Measurements from ENCODE around the gene INF2. TPM values are rescaled to one million over a fixed set of nuclear protein-coding genes. Genes with fewer than 3 reads are reported as not detected.

INF2 gene
- total and polyA plus RNA-seq, 2 experiments from 2014 or later = 36.7 to 75.5 TPM

DNA sequence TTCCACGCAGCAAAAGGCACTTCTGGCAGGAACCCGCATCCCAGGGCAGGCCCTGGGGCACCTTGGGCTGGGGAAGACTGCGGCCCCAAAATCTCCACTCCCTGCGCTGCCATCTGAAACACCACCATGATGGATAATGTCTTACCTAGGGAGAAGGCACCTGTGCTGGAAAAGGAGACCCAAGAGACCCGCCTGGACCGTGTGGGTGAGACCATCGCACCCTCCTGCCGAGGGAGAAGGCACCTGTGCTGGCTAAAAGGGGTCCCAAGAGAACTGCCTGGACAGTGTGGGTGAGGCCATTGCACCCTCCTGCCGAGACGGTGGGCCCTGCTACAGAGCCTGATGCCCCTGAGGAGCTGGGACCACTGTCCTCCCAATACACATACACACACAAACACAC is 24.8 kb upstream of the INF2 start (continued):
- TF ChIP-seq, protein P1, sequence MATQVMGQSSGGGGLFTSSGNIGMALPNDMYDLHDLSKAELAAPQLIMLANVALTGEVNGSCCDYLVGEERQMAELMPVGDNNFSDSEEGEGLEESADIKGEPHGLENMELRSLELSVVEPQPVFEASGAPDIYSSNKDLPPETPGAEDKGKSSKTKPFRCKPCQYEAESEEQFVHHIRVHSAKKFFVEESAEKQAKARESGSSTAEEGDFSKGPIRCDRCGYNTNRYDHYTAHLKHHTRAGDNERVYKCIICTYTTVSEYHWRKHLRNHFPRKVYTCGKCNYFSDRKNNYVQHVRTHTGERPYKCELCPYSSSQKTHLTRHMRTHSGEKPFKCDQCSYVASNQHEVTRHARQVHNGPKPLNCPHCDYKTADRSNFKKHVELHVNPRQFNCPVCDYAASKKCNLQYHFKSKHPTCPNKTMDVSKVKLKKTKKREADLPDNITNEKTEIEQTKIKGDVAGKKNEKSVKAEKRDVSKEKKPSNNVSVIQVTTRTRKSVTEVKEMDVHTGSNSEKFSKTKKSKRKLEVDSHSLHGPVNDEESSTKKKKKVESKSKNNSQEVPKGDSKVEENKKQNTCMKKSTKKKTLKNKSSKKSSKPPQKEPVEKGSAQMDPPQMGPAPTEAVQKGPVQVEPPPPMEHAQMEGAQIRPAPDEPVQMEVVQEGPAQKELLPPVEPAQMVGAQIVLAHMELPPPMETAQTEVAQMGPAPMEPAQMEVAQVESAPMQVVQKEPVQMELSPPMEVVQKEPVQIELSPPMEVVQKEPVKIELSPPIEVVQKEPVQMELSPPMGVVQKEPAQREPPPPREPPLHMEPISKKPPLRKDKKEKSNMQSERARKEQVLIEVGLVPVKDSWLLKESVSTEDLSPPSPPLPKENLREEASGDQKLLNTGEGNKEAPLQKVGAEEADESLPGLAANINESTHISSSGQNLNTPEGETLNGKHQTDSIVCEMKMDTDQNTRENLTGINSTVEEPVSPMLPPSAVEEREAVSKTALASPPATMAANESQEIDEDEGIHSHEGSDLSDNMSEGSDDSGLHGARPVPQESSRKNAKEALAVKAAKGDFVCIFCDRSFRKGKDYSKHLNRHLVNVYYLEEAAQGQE (IDR thresholded peaks at IDR 0.05; ENCODE audit: unreplicated experiment) = no peak

DNA sequence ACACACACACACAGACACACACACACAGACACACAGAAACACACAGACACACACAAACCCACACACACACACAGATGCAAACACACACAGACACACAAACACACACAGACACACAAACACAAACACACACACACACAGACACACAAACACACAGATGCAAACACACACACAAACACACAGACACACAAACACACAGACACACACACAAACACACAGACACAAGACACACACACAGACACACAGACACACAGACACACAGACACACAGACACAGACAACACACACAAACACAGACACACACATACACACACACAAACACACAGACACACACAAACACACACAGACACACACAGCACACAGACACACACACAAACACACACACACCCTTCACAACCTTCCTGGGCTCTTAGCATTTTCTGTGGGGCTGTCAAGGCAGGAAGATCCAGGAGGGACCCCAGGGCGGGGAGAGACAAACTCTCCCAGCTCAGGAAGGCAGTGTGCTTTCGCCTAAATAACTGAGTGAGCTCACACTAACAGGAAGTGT is 24.2 kb upstream of the INF2 start:
- no peaks in the 10 kb centered on the region for H3K9me2 ChIP-seq (ENCODE audit: insufficient read depth)
- H3K27ac Mint-ChIP-seq = peak overlapping the region; percentile 28
- peak overlapping the region; percentile 63; the same call in 1 of the 2 replicates for H2AFZ ChIP-seq
- H3K9me3 Mint-ChIP-seq = peaks cover 6% of the 10 kb centered on the region; the same call in 1 of the 3 replicates
- no peaks in the 10 kb centered on the region for H4K20me1 ChIP-seq (replicated peaks; ENCODE audit: insufficient read depth)
- ATAC-seq (no peak; the same call in 2 of the 3 replicates), DNase-seq (ENCODE audit: low spot score) (no peak)
- no peaks in the 10 kb centered on the region for H3K36me3 ChIP-seq (ENCODE audit: insufficient read depth)
- H3K36me3 Mint-ChIP-seq (ENCODE audit: low read depth) = no peaks in the 10 kb centered on the region; the same call in 2 of the 3 replicates
- peaks cover 10% of the 10 kb centered on the region for H3K4me1 ChIP-seq (ENCODE audit: insufficient read depth)
- H3K27me3 Mint-ChIP-seq (ENCODE audit: insufficient read depth, low read depth, poor library complexity) = peaks cover 12% of the 10 kb centered on the region
- H3K4me1 Mint-ChIP-seq = peaks cover 12% of the 10 kb centered on the region
- no peak overlapping the region for H3K4me3 Mint-ChIP-seq
- no peaks in the 10 kb centered on the region for H3K27me3 ChIP-seq (ENCODE audit: insufficient read depth)
- H3F3A ChIP-seq (replicated peaks; ENCODE audit: low read depth) = no peaks in the 10 kb centered on the region
- H3K79me2 ChIP-seq (replicated peaks; ENCODE audit: insufficient read depth) = no peaks in the 10 kb centered on the region
- H3K4me3 ChIP-seq = no peak overlapping the region
- no peak overlapping the region for H3K4me2 ChIP-seq
- H3K27ac ChIP-seq (ENCODE audit: low read depth) = no peak overlapping the region
- TF ChIP-seq, protein P2, sequence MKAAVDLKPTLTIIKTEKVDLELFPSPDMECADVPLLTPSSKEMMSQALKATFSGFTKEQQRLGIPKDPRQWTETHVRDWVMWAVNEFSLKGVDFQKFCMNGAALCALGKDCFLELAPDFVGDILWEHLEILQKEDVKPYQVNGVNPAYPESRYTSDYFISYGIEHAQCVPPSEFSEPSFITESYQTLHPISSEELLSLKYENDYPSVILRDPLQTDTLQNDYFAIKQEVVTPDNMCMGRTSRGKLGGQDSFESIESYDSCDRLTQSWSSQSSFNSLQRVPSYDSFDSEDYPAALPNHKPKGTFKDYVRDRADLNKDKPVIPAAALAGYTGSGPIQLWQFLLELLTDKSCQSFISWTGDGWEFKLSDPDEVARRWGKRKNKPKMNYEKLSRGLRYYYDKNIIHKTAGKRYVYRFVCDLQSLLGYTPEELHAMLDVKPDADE (IDR thresholded peaks at IDR 0.05) = no peak
- TF ChIP-seq POLR2AphosphoS5 (IDR thresholded peaks at IDR 0.05; ENCODE audit: low read depth) (no peak), ZNF331 (CRISPR knock-in tag; IDR thresholded peaks at IDR 0.05; ENCODE audit: low read depth) (no peak), CREB1 (CRISPR knock-in tag; IDR thresholded peaks at IDR 0.05; ENCODE audit: low read depth) (no peak), ZNF114 (CRISPR knock-in tag; IDR thresholded peaks at IDR 0.05) (no peak), STAT1 (IDR thresholded peaks at IDR 0.05; ENCODE audit: unreplicated experiment) (no peak), NANOG (IDR thresholded peaks at IDR 0.05; ENCODE audit: borderline replicate concordance) (no peak), EZH2phosphoT487 (IDR thresholded peaks at IDR 0.05; ENCODE audit: unreplicated experiment) (no peak)
- TF ChIP-seq, protein P3, sequence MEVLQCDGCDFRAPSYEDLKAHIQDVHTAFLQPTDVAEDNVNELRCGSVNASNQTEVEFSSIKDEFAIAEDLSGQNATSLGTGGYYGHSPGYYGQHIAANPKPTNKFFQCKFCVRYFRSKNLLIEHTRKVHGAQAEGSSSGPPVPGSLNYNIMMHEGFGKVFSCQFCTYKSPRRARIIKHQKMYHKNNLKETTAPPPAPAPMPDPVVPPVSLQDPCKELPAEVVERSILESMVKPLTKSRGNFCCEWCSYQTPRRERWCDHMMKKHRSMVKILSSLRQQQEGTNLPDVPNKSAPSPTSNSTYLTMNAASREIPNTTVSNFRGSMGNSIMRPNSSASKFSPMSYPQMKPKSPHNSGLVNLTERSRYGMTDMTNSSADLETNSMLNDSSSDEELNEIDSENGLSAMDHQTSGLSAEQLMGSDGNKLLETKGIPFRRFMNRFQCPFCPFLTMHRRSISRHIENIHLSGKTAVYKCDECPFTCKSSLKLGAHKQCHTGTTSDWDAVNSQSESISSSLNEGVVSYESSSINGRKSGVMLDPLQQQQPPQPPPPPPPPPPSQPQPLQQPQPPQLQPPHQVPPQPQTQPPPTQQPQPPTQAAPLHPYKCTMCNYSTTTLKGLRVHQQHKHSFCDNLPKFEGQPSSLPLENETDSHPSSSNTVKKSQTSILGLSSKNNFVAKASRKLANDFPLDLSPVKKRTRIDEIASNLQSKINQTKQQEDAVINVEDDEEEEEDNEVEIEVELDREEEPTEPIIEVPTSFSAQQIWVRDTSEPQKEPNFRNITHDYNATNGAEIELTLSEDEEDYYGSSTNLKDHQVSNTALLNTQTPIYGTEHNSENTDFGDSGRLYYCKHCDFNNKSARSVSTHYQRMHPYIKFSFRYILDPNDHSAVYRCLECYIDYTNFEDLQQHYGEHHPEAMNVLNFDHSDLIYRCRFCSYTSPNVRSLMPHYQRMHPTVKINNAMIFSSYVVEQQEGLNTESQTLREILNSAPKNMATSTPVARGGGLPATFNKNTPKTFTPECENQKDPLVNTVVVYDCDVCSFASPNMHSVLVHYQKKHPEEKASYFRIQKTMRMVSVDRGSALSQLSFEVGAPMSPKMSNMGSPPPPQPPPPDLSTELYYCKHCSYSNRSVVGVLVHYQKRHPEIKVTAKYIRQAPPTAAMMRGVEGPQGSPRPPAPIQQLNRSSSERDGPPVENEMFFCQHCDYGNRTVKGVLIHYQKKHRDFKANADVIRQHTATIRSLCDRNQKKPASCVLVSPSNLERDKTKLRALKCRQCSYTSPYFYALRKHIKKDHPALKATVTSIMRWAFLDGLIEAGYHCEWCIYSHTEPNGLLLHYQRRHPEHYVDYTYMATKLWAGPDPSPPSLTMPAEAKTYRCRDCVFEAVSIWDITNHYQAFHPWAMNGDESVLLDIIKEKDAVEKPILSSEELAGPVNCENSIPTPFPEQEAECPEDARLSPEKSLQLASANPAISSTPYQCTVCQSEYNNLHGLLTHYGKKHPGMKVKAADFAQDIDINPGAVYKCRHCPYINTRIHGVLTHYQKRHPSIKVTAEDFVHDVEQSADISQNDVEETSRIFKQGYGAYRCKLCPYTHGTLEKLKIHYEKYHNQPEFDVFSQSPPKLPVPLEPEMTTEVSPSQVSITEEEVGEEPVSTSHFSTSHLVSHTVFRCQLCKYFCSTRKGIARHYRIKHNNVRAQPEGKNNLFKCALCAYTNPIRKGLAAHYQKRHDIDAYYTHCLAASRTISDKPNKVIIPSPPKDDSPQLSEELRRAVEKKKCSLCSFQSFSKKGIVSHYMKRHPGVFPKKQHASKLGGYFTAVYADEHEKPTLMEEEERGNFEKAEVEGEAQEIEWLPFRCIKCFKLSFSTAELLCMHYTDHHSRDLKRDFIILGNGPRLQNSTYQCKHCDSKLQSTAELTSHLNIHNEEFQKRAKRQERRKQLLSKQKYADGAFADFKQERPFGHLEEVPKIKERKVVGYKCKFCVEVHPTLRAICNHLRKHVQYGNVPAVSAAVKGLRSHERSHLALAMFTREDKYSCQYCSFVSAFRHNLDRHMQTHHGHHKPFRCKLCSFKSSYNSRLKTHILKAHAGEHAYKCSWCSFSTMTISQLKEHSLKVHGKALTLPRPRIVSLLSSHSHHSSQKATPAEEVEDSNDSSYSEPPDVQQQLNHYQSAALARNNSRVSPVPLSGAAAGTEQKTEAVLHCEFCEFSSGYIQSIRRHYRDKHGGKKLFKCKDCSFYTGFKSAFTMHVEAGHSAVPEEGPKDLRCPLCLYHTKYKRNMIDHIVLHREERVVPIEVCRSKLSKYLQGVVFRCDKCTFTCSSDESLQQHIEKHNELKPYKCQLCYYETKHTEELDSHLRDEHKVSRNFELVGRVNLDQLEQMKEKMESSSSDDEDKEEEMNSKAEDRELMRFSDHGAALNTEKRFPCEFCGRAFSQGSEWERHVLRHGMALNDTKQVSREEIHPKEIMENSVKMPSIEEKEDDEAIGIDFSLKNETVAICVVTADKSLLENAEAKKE (CRISPR knock-in tag; IDR thresholded peaks at IDR 0.05) = no peak
- TF ChIP-seq, protein P1 (IDR thresholded peaks at IDR 0.05; ENCODE audit: unreplicated experiment) = no peak
